Measurements from ENCODE around the gene FOXO3.

GRCh38 chr6:108732091-108732870 is 171.6 kb downstream of the FOXO3 start:
- no peak for TF ChIP-seq CTCF (IDR thresholded peaks at IDR 0.05)
- TF ChIP-seq POLR2A (IDR thresholded peaks at IDR 0.05), result no peak
